Gastrocnemius medialis (tissue), 4 donors: ENCODE data around the gene CCDC74A.

Experiments used
- POLR2A ChIP-seq, 2 donors: fragments of 450-650 bp; IDR thresholded peaks; one replicate each; pipeline ENCODE4 v1.6.1; 2017; ENCODE audit warnings: antibody characterized with exemption in 2 of 2, mild to moderate bottlenecking in 2 of 2, moderate library complexity in 2 of 2
- TF ChIP-seq, protein P1 (sequence below), 5 experiments: fragments of 450-650 bp in 3 of 5; fragments of 200-600 bp in 2 of 5; sonication (generic) in 2 of 5; IDR thresholded peaks in 4 of 5; conservative IDR thresholded peaks in 1 of 5; 1 replicate in 4 of 5; 2 replicates in 1 of 5; pipeline ENCODE4 v1.5.1; 2016 to 2019; ENCODE audit warnings: antibody characterized with exemption in 5 of 5, mild to moderate bottlenecking in 3 of 5, moderate library complexity in 3 of 5

DNA sequence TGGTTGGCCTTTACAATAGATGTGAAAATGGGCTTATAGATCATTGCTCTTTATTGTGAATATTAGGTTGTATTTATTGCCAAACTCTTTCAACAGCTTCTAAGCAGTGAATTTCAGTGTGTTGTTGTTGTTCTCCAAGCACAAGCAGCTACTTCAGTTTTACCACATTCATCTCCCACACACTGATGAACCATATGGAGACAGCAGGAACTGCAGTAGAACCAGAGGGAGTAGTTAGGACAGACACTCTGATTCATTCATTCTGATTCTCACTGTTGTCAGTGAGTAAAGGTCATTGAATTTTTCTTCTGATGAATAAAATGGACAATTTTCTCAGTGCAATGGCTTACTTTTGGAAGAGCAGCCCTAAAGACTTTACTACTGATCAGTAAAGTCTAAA, 40.2 kb downstream of the CCDC74A start:
- TF ChIP-seq, protein P1, sequence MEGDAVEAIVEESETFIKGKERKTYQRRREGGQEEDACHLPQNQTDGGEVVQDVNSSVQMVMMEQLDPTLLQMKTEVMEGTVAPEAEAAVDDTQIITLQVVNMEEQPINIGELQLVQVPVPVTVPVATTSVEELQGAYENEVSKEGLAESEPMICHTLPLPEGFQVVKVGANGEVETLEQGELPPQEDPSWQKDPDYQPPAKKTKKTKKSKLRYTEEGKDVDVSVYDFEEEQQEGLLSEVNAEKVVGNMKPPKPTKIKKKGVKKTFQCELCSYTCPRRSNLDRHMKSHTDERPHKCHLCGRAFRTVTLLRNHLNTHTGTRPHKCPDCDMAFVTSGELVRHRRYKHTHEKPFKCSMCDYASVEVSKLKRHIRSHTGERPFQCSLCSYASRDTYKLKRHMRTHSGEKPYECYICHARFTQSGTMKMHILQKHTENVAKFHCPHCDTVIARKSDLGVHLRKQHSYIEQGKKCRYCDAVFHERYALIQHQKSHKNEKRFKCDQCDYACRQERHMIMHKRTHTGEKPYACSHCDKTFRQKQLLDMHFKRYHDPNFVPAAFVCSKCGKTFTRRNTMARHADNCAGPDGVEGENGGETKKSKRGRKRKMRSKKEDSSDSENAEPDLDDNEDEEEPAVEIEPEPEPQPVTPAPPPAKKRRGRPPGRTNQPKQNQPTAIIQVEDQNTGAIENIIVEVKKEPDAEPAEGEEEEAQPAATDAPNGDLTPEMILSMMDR (IDR thresholded peaks at IDR 0.05 in 4 of 5, conservative IDR thresholded peaks at IDR 0.05 in 1 of 5), result no peak
- no peak for TF ChIP-seq POLR2A (IDR thresholded peaks at IDR 0.05)
